Effector memory CD8-positive, alpha-beta T cell (primary cell): Measurements from ENCODE around the gene SRGAP2C.
"Not testable (repeated sequence)": the region's sequence is repeated elsewhere in the genome, so short reads cannot be mapped to it uniquely, and the experiment has no call there.

Experiments
- ATAC-seq: fragments of 150-1000 bp; cut with Tn5 transposase; replicated peaks from 2 replicates; pipeline ENCODE4 v1.10.0; 2021; ENCODE audit warnings: mild to moderate bottlenecking, moderate library complexity
- DNase-seq, 3 experiments: peaks; one replicate each; pipeline ENCODE4 v3.0.0; 2021
- H3K27ac Mint-ChIP-seq, 2 donors: one replicate each; pipeline ENCODE4 v1.8.0; 2022; ENCODE audit warnings: mild to moderate bottlenecking in 2 of 2, mixed read lengths in 2 of 2, moderate library complexity in 2 of 2
- H3K27me3 Mint-ChIP-seq, 2 donors: one replicate each; pipeline ENCODE4 v1.8.0; 2022; ENCODE audit warnings: mixed read lengths in 2 of 2
- H3K36me3 Mint-ChIP-seq: one replicate; pipeline ENCODE4 v1.8.0; 2022; ENCODE audit warnings: mild to moderate bottlenecking, moderate library complexity, mixed read lengths; ENCODE audit not compliant: insufficient read depth
- H3K4me1 Mint-ChIP-seq, 2 donors: one replicate each; pipeline ENCODE4 v1.8.0; 2022; ENCODE audit warnings: low read depth in 2 of 2, mixed read lengths in 2 of 2
- H3K4me3 Mint-ChIP-seq, 2 donors: one replicate each; pipeline ENCODE4 v1.8.0; 2022; ENCODE audit warnings: mild to moderate bottlenecking in 2 of 2, mixed read lengths in 2 of 2, moderate library complexity in 2 of 2
- H3K9me3 Mint-ChIP-seq, 2 donors: one replicate each; pipeline ENCODE4 v1.8.0; 2022; ENCODE audit warnings: mixed read lengths in 2 of 2
- total RNA-seq, 9 experiments: gene quantifications; one replicate each; lab custom pipeline; 2026; lab: John Stamatoyannopoulos, UW

The SRGAP2C gene
- 6.3 to 13.4 (median 8.6) reads per million in 9 experiments for total RNA-seq

GRCh38 chr1:121184290-121185127 lies at the start of gene SRGAP2C, which contains the start of gene FAM72B:
Gene SRGAP2C (plus strand): TSS chr1:121184975. CDS start chr1:121187447, 2,472 bp downstream.
Gene FAM72B (minus strand): TSS chr1:121184340. CDS start chr1:121183489, 851 bp downstream.
- H3K36me3 Mint-ChIP-seq, H3K27me3 Mint-ChIP-seq: not testable (repeated sequence)

GRCh38 chr1:121140393-121140792 lies 44.4 kb upstream of the SRGAP2C start:
- not testable (repeated sequence) for H3K9me3 Mint-ChIP-seq, DNase-seq, H3K27ac Mint-ChIP-seq, H3K4me1 Mint-ChIP-seq, H3K4me3 Mint-ChIP-seq, H3K27me3 Mint-ChIP-seq, ATAC-seq, H3K36me3 Mint-ChIP-seq

More at GRCh38 chr1:121184290-121185127, at the start of gene SRGAP2C, which contains the start of gene FAM72B:
- not testable (repeated sequence) for H3K9me3 Mint-ChIP-seq, H3K4me1 Mint-ChIP-seq
- Mint-ChIP-seq H3K4me3 (peak within 1 kb of the TSS; percentile 86 to 87), H3K27ac (peak within 1 kb of the TSS in 1 of 2 donors; percentile 84)
- ATAC-seq (peak; percentile 78), DNase-seq (peak; percentile 91 to 93 (median 91))

- H3K27me3 Mint-ChIP-seq, H3K4me3 Mint-ChIP-seq, H3K9me3 Mint-ChIP-seq, H3K4me1 Mint-ChIP-seq, H3K36me3 Mint-ChIP-seq, H3K27ac Mint-ChIP-seq: not testable (repeated sequence)
- ATAC-seq, result peak; percentile 68
- peak in 1 of 3 experiments; percentile 1 for DNase-seq
These were observed 36.1 kb upstream of the SRGAP2C start for GRCh38 chr1:121148489-121149190.

GRCh38 chr1:121151294-121151693 lies 33.5 kb upstream of the SRGAP2C start:
- ATAC-seq, H3K4me1 Mint-ChIP-seq, H3K27ac Mint-ChIP-seq, DNase-seq, H3K27me3 Mint-ChIP-seq, H3K4me3 Mint-ChIP-seq, H3K36me3 Mint-ChIP-seq, H3K9me3 Mint-ChIP-seq: not testable (repeated sequence)

GRCh38 chr1:121152788-121153187 lies 32.0 kb upstream of the SRGAP2C start:
- not testable (repeated sequence) for DNase-seq, H3K4me3 Mint-ChIP-seq, H3K9me3 Mint-ChIP-seq, H3K27ac Mint-ChIP-seq, H3K36me3 Mint-ChIP-seq, ATAC-seq, H3K4me1 Mint-ChIP-seq, H3K27me3 Mint-ChIP-seq

GRCh38 chr1:121154811-121155210 lies 30.0 kb upstream of the SRGAP2C start:
- not testable (repeated sequence) for DNase-seq, ATAC-seq, H3K27ac Mint-ChIP-seq, H3K4me1 Mint-ChIP-seq, H3K36me3 Mint-ChIP-seq, H3K9me3 Mint-ChIP-seq, H3K27me3 Mint-ChIP-seq, H3K4me3 Mint-ChIP-seq

GRCh38 chr1:121155671-121156358 lies 29.0 kb upstream of the SRGAP2C start:
- not testable (repeated sequence) for H3K36me3 Mint-ChIP-seq, DNase-seq, H3K9me3 Mint-ChIP-seq, H3K27ac Mint-ChIP-seq, H3K4me1 Mint-ChIP-seq, H3K4me3 Mint-ChIP-seq, ATAC-seq, H3K27me3 Mint-ChIP-seq

GRCh38 chr1:121156958-121157603 lies 27.7 kb upstream of the SRGAP2C start:
- H3K9me3 Mint-ChIP-seq, result not testable (repeated sequence)

GRCh38 chr1:121157609-121158008 lies 27.2 kb upstream of the SRGAP2C start:
- ATAC-seq, H3K4me1 Mint-ChIP-seq, H3K4me3 Mint-ChIP-seq, H3K27me3 Mint-ChIP-seq, H3K27ac Mint-ChIP-seq, DNase-seq, H3K9me3 Mint-ChIP-seq, H3K36me3 Mint-ChIP-seq: not testable (repeated sequence)

More at GRCh38 chr1:121156958-121157603, 27.7 kb upstream of the SRGAP2C start:
- not testable (repeated sequence) for H3K4me3 Mint-ChIP-seq, H3K27ac Mint-ChIP-seq, H3K27me3 Mint-ChIP-seq, ATAC-seq, H3K4me1 Mint-ChIP-seq, H3K36me3 Mint-ChIP-seq, DNase-seq

GRCh38 chr1:121160118-121160517 lies 24.7 kb upstream of the SRGAP2C start:
- H3K36me3 Mint-ChIP-seq, H3K27me3 Mint-ChIP-seq, H3K4me3 Mint-ChIP-seq, DNase-seq, H3K27ac Mint-ChIP-seq, H3K4me1 Mint-ChIP-seq, H3K9me3 Mint-ChIP-seq, ATAC-seq: not testable (repeated sequence)

- H3K9me3 Mint-ChIP-seq, DNase-seq, H3K27ac Mint-ChIP-seq, H3K4me3 Mint-ChIP-seq, H3K27me3 Mint-ChIP-seq, ATAC-seq, H3K36me3 Mint-ChIP-seq, H3K4me1 Mint-ChIP-seq: not testable (repeated sequence)
These were observed 23.4 kb upstream of the SRGAP2C start for GRCh38 chr1:121161199-121161901.

GRCh38 chr1:121163850-121164757 lies 20.7 kb upstream of the SRGAP2C start:
- H3K36me3 Mint-ChIP-seq, H3K4me1 Mint-ChIP-seq, H3K27me3 Mint-ChIP-seq, H3K4me3 Mint-ChIP-seq, DNase-seq, H3K9me3 Mint-ChIP-seq, ATAC-seq, H3K27ac Mint-ChIP-seq: not testable (repeated sequence)
